Prostate gland (tissue), 2 donors: ENCODE results near the gene ATF6B. TPM values are rescaled to one million over a fixed set of nuclear protein-coding genes. Genes with fewer than 3 reads are reported as not detected.

Experiments
- DNase-seq: peaks from one replicate; pipeline ENCODE4 v3.0.0-alpha.2; 2019; ENCODE audit warnings: low spot score
- H3K27ac ChIP-seq, 2 donors: fragments of 200-600 bp; sonication (generic); 2 replicates each; pipeline ENCODE4 v1.5.1; 2017 to 2019
- H3K27me3 ChIP-seq: fragments of 200-600 bp; sonication (generic); replicated peaks from 2 replicates; pipeline ENCODE4 v1.5.1; 2019; ENCODE audit not compliant: insufficient read depth
- H3K36me3 ChIP-seq, 2 donors: fragments of 200-600 bp; sonication (generic); 1 replicate in 1 of 2; 2 replicates in 1 of 2; pipeline versions ENCODE4 v1.5.1 to v1.8.1; 2017 to 2019
- H3K4me1 ChIP-seq: fragments of 200-600 bp; sonication (generic); replicated peaks from 2 replicates; pipeline ENCODE4 v1.5.1; 2019
- H3K4me3 ChIP-seq, 2 donors: fragments of 200-600 bp; sonication (generic); 2 replicates each; pipeline ENCODE4 v1.5.1; 2017 to 2019
- H3K9me3 ChIP-seq: fragments of 200-600 bp; sonication (generic); 2 replicates; pipeline ENCODE4 v1.5.1; 2017
- CTCF ChIP-seq, 4 experiments: fragments of 200-600 bp in 2 of 4; fragments of 450-650 bp in 2 of 4; sonication (generic) in 2 of 4; IDR thresholded peaks; 1 replicate in 3 of 4; 2 replicates in 1 of 4; pipeline ENCODE4 v1.5.1; 2016 to 2019; ENCODE audit warnings: antibody characterized with exemption in 4 of 4, mild to moderate bottlenecking in 2 of 4, moderate library complexity in 2 of 4
- POLR2A ChIP-seq: fragments of 450-650 bp; IDR thresholded peaks from one replicate; pipeline ENCODE4 v1.6.1; 2016; ENCODE audit warnings: antibody characterized with exemption, mild to moderate bottlenecking
- POLR2AphosphoS5 ChIP-seq: sonication (generic); formaldehyde crosslinking; IDR thresholded peaks from one replicate; pipeline ENCODE4 v1.6.1; 2017; ENCODE audit warnings: antibody characterized with exemption
- WGBS: methylation state at CpG from one replicate; pipeline ENCODE4 v1.1.5; 2018; 5-methylcytosine and 5-hydroxymethylcytosine counted together
- intact Hi-C: fragments of 100-400 bp; cut with DNase I; formaldehyde crosslinking; loops from one replicate; pipeline ENCODE4 v1.14.2; 2022
- total RNA-seq, 2 donors: library from RNA; depleted of rRNA; stranded (reverse); fragments of >200 nt; gene quantifications; one replicate each; pipeline ENCODE4 v1.1.0, GENCODE V29; 2016

The ATF6B gene
- total RNA-seq, 2 donors from 2014 or later = 70.6 to 132 TPM

- no peak overlapping the region for H3K27ac ChIP-seq
- no peak for DNase-seq
- no peak for TF ChIP-seq POLR2AphosphoS5
- no peak for TF ChIP-seq CTCF (IDR thresholded peaks at IDR 0.05)
- no peak for TF ChIP-seq POLR2A
- no peaks in the 10 kb centered on the region for H3K4me1 ChIP-seq
- H3K9me3 ChIP-seq = no peaks in the 10 kb centered on the region
- intact Hi-C loops = no loop called here
- no peak overlapping the region for H3K4me3 ChIP-seq
- 77% methylated on average over 11 of the region's 11 CpGs for WGBS
- no peaks in the 10 kb centered on the region for H3K36me3 ChIP-seq
- H3K27me3 ChIP-seq = no peaks in the 10 kb centered on the region
These were observed 41.0 kb upstream of the ATF6B start for GRCh38 chr6:32168807-32169591.

GRCh38 chr6:32168350-32168749 is 40.3 kb upstream of the ATF6B start:
- DNase-seq = no peak
- no peak overlapping the region for H3K27ac ChIP-seq
- no peak overlapping the region for H3K4me3 ChIP-seq
- H3K4me1 ChIP-seq = no peaks in the 10 kb centered on the region
- no peaks in the 10 kb centered on the region for H3K36me3 ChIP-seq
- no peaks in the 10 kb centered on the region for H3K9me3 ChIP-seq
- intact Hi-C loops = no loop called here
- no peaks in the 10 kb centered on the region for H3K27me3 ChIP-seq
- 71% methylated on average over 2 of the region's 2 CpGs for WGBS
- TF ChIP-seq POLR2A = no peak
- TF ChIP-seq CTCF (IDR thresholded peaks at IDR 0.05) = no peak
- TF ChIP-seq POLR2AphosphoS5 = no peak

GRCh38 chr6:32167761-32168262 is 39.8 kb upstream of the ATF6B start:
- Histone ChIP-seq H3K4me3 (no peak overlapping the region), H3K36me3 (no peaks in the 10 kb centered on the region), H3K27me3 (no peaks in the 10 kb centered on the region), H3K27ac (no peak overlapping the region), H3K4me1 (no peaks in the 10 kb centered on the region), H3K9me3 (no peaks in the 10 kb centered on the region)
- no peak for DNase-seq
- WGBS = 66% methylated on average over 6 of the region's 6 CpGs
- intact Hi-C loops = no loop called here
- TF ChIP-seq CTCF (IDR thresholded peaks at IDR 0.05) = no peak
- TF ChIP-seq POLR2AphosphoS5 = no peak
- TF ChIP-seq POLR2A = no peak

- no peak for DNase-seq
- Histone ChIP-seq H3K4me3 (no peak overlapping the region), H3K36me3 (no peaks in the 10 kb centered on the region), H3K4me1 (no peaks in the 10 kb centered on the region), H3K9me3 (no peaks in the 10 kb centered on the region), H3K27ac (no peak overlapping the region), H3K27me3 (no peaks in the 10 kb centered on the region)
- intact Hi-C loops = no loop called here
- 74% methylated on average over 26 of the region's 32 CpGs for WGBS
- TF ChIP-seq POLR2A (no peak), POLR2AphosphoS5 (no peak), CTCF (IDR thresholded peaks at IDR 0.05) (no peak)
These were observed 39.2 kb upstream of the ATF6B start for GRCh38 chr6:32167154-32167760.
